ENCODE data around the gene ZNF44. TPM values are rescaled to one million over a fixed set of nuclear protein-coding genes. Genes with fewer than 3 reads are reported as not detected.

The ZNF44 gene
- polyA plus RNA-seq, 1 donor from 2014 or later: 14.7 TPM

DNA sequence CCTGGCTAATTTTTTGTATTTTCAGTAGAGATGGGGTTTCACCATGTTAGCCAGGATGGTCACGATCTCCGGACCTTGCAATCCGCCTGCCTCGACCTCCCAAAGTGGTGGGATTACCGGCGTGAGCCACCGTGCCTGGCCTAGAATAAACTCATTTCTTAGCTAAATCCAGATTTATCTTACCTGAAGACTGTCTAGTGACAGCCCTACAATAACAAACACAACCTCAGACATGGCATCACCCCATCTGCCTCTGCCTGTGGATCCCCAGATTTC, 5.0 kb downstream of the ZNF44 start:
- Histone ChIP-seq H3K9me3 (ENCODE audit: low read length) (no peaks in the 10 kb centered on the region), H3K79me2 (replicated peaks; ENCODE audit: insufficient read depth, low read length) (peaks cover 48% of the 10 kb centered on the region), H3K36me3 (ENCODE audit: insufficient read depth, low read length) (no peaks in the 10 kb centered on the region), H3K27ac (ENCODE audit: low read length) (no peak overlapping the region), H3F3A (ENCODE audit: insufficient read depth, low read length, poor library complexity, severe bottlenecking) (no peaks in the 10 kb centered on the region), H3K9ac (ENCODE audit: low read length) (no peak overlapping the region), H4K20me1 (ENCODE audit: insufficient read depth) (no peaks in the 10 kb centered on the region), H3K27me3 (ENCODE audit: insufficient read depth, low read depth, low read length) (no peaks in the 10 kb centered on the region), H2AFZ (ENCODE audit: low read depth, low read length) (no peak overlapping the region), H3K4me2 (ENCODE audit: low read length) (no peak overlapping the region), H3K4me3 (ENCODE audit: low read length) (no peak overlapping the region), H3K9me2 (ENCODE audit: insufficient read depth, low read length) (no peaks in the 10 kb centered on the region)
- TF ChIP-seq EZH2 (IDR thresholded peaks at IDR 0.05; ENCODE audit: borderline replicate concordance, insufficient read depth, low read length, poor library complexity, severe bottlenecking) (no peak), RAD21 (conservative IDR thresholded peaks at IDR 0.05) (no peak), POLR2AphosphoS5 (IDR thresholded peaks at IDR 0.05) (no peak), SMC3 (conservative IDR thresholded peaks at IDR 0.05; ENCODE audit: poor library complexity) (no peak), EP300 (conservative IDR thresholded peaks at IDR 0.05; ENCODE audit: poor library complexity, severe bottlenecking) (no peak), TAF1 (IDR thresholded peaks at IDR 0.05; ENCODE audit: low read depth) (no peak), MXI1 (conservative IDR thresholded peaks at IDR 0.05; ENCODE audit: poor library complexity, severe bottlenecking) (no peak)
- TF ChIP-seq, protein P1, sequence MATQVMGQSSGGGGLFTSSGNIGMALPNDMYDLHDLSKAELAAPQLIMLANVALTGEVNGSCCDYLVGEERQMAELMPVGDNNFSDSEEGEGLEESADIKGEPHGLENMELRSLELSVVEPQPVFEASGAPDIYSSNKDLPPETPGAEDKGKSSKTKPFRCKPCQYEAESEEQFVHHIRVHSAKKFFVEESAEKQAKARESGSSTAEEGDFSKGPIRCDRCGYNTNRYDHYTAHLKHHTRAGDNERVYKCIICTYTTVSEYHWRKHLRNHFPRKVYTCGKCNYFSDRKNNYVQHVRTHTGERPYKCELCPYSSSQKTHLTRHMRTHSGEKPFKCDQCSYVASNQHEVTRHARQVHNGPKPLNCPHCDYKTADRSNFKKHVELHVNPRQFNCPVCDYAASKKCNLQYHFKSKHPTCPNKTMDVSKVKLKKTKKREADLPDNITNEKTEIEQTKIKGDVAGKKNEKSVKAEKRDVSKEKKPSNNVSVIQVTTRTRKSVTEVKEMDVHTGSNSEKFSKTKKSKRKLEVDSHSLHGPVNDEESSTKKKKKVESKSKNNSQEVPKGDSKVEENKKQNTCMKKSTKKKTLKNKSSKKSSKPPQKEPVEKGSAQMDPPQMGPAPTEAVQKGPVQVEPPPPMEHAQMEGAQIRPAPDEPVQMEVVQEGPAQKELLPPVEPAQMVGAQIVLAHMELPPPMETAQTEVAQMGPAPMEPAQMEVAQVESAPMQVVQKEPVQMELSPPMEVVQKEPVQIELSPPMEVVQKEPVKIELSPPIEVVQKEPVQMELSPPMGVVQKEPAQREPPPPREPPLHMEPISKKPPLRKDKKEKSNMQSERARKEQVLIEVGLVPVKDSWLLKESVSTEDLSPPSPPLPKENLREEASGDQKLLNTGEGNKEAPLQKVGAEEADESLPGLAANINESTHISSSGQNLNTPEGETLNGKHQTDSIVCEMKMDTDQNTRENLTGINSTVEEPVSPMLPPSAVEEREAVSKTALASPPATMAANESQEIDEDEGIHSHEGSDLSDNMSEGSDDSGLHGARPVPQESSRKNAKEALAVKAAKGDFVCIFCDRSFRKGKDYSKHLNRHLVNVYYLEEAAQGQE (IDR thresholded peaks at IDR 0.05; ENCODE audit: borderline replicate concordance): no peak
- TF ChIP-seq, protein P2, sequence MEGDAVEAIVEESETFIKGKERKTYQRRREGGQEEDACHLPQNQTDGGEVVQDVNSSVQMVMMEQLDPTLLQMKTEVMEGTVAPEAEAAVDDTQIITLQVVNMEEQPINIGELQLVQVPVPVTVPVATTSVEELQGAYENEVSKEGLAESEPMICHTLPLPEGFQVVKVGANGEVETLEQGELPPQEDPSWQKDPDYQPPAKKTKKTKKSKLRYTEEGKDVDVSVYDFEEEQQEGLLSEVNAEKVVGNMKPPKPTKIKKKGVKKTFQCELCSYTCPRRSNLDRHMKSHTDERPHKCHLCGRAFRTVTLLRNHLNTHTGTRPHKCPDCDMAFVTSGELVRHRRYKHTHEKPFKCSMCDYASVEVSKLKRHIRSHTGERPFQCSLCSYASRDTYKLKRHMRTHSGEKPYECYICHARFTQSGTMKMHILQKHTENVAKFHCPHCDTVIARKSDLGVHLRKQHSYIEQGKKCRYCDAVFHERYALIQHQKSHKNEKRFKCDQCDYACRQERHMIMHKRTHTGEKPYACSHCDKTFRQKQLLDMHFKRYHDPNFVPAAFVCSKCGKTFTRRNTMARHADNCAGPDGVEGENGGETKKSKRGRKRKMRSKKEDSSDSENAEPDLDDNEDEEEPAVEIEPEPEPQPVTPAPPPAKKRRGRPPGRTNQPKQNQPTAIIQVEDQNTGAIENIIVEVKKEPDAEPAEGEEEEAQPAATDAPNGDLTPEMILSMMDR (IDR thresholded peaks at IDR 0.05; ENCODE audit: poor library complexity, severe bottlenecking): no peak

DNA sequence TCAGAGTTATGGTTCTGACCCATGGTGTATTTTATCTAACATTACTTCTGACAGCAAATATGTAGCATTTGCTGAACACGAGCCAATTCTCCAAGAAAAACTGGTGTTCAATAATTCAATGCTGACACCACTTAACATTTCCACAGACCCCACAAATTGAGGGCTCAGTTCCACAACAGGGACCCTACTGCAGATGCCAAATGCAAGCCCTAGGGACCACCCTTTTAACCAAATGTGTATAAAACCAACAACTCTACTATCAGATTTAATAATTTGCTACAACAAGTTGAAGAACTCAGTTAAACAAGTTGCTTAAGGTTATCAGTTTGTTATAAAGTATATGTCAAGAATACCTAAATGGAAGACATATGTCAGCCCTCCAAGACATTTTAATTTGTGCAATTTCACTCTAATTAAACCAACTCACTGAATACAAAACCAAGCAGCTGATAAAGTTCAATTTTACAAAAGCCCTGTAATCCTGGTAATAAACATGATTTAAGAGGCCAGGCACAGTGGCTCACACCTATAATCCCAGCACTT, 6.7 kb downstream of the ZNF44 start:
- no peak overlapping the region for H3K4me2 ChIP-seq (ENCODE audit: low read length)
- no peak overlapping the region for H2AFZ ChIP-seq (ENCODE audit: low read depth, low read length)
- no peaks in the 10 kb centered on the region for H3K36me3 ChIP-seq (ENCODE audit: insufficient read depth, low read length)
- no peak for TF ChIP-seq EZH2 (IDR thresholded peaks at IDR 0.05; ENCODE audit: borderline replicate concordance, insufficient read depth, low read length, poor library complexity, severe bottlenecking)
- TF ChIP-seq POLR2AphosphoS5 (IDR thresholded peaks at IDR 0.05): no peak
- TF ChIP-seq, protein P2 (IDR thresholded peaks at IDR 0.05; ENCODE audit: poor library complexity, severe bottlenecking): no peak
- no peak for TF ChIP-seq EP300 (conservative IDR thresholded peaks at IDR 0.05; ENCODE audit: poor library complexity, severe bottlenecking)
- TF ChIP-seq MXI1 (conservative IDR thresholded peaks at IDR 0.05; ENCODE audit: poor library complexity, severe bottlenecking): no peak
- TF ChIP-seq SMC3 (conservative IDR thresholded peaks at IDR 0.05; ENCODE audit: poor library complexity): no peak
- TF ChIP-seq TAF1 (IDR thresholded peaks at IDR 0.05; ENCODE audit: low read depth): no peak
- no peak overlapping the region for H3K27ac ChIP-seq (ENCODE audit: low read length)
- H3K9ac ChIP-seq (ENCODE audit: low read length): no peak overlapping the region
- H3K27me3 ChIP-seq (ENCODE audit: insufficient read depth, low read depth, low read length): no peaks in the 10 kb centered on the region
- no peaks in the 10 kb centered on the region for H3K9me2 ChIP-seq (ENCODE audit: insufficient read depth, low read length)
- H3F3A ChIP-seq (ENCODE audit: insufficient read depth, low read length, poor library complexity, severe bottlenecking): no peaks in the 10 kb centered on the region
- no peak overlapping the region for H3K4me3 ChIP-seq (ENCODE audit: low read length)
- peaks cover 46% of the 10 kb centered on the region for H3K79me2 ChIP-seq (replicated peaks; ENCODE audit: insufficient read depth, low read length)
- no peaks in the 10 kb centered on the region for H4K20me1 ChIP-seq (ENCODE audit: insufficient read depth)
- no peaks in the 10 kb centered on the region for H3K9me3 ChIP-seq (ENCODE audit: low read length)

Data from neural cell (in vitro differentiated cells).